ENCODE data around the gene DNAH1. TPM values are rescaled to one million over a fixed set of nuclear protein-coding genes. Genes with fewer than 3 reads are reported as not detected.

DNAH1 gene
- total and polyA plus RNA-seq, 2 of the 13 experiments (the other 11 are each of a cell fraction or from before 2014, with no cell fraction given), result 0.64 to 3.5 TPM

DNA sequence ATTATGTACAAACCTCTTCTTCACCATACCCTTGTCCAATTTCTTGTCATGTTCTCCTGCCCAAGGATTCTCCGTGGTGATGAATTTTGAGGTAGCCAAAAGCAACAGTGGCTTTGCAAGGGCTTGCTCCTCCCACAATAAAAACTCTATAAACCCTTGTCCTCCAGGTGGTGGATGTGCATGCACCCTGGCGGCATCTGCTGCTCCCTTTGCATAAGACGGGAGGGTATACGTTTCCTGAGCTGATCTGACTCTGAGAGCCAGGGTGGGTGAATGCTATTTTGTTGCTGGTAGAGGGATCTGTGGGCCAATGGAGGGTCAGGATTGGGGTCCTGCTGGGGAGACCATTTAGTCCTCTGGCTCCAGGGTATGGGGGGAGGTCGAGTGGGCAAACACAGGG, 5.4 kb downstream of the DNAH1 start (continued):
- TF ChIP-seq, protein P1, sequence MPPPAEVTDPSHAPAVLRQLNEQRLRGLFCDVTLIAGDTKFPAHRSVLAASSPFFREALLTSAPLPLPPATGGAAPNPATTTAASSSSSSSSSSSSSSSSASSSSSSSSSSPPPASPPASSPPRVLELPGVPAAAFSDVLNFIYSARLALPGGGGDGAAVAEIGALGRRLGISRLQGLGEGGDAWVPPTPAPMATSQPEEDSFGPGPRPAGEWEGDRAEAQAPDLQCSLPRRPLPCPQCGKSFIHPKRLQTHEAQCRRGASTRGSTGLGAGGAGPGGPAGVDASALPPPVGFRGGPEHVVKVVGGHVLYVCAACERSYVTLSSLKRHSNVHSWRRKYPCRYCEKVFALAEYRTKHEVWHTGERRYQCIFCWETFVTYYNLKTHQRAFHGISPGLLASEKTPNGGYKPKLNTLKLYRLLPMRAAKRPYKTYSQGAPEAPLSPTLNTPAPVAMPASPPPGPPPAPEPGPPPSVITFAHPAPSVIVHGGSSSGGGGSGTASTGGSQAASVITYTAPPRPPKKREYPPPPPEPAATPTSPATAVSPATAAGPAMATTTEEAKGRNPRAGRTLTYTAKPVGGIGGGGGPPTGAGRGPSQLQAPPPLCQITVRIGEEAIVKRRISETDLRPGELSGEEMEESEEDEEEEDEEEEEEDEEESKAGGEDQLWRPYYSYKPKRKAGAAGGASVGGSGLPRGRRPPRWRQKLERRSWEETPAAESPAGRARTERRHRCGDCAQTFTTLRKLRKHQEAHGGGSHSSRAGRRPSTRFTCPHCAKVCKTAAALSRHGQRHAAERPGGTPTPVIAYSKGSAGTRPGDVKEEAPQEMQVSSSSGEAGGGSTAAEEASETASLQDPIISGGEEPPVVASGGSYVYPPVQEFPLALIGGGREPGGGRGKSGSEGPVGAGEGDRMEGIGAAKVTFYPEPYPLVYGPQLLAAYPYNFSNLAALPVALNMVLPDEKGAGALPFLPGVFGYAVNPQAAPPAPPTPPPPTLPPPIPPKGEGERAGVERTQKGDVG (CRISPR knock-in tag; IDR thresholded peaks at IDR 0.05; ENCODE audit: borderline replicate concordance), result no peak
- TF ChIP-seq ZFP36 (IDR thresholded peaks at IDR 0.05; ENCODE audit: borderline replicate concordance, low read depth, low read length, partially characterized antibody), result no peak
- TF ChIP-seq BRCA1 (CRISPR knock-in tag; IDR thresholded peaks at IDR 0.05), result no peak
- TF ChIP-seq CREM (IDR thresholded peaks at IDR 0.05), result no peak
- no peak for TF ChIP-seq CREM (CRISPR knock-in tag; IDR thresholded peaks at IDR 0.05)
- no peak for TF ChIP-seq ZNF781 (CRISPR knock-in tag; IDR thresholded peaks at IDR 0.05; ENCODE audit: borderline replicate concordance, not compliant biosample characterization)
- TF ChIP-seq ZNF329 (CRISPR knock-in tag; IDR thresholded peaks at IDR 0.05; ENCODE audit: low read depth), result no peak
- TF ChIP-seq PAF1 (CRISPR knock-in tag; IDR thresholded peaks at IDR 0.05), result no peak
- TF ChIP-seq FOXO1 (CRISPR knock-in tag; IDR thresholded peaks at IDR 0.05), result no peak
- no peak for TF ChIP-seq NFRKB (IDR thresholded peaks at IDR 0.05)
- TF ChIP-seq ZNF530 (CRISPR knock-in tag; IDR thresholded peaks at IDR 0.05; ENCODE audit: low read depth), result no peak
- no peak for TF ChIP-seq REL (CRISPR knock-in tag; conservative IDR thresholded peaks at IDR 0.05)
- TF ChIP-seq RBAK (CRISPR knock-in tag; IDR thresholded peaks at IDR 0.05), result no peak
- TF ChIP-seq, protein P2, sequence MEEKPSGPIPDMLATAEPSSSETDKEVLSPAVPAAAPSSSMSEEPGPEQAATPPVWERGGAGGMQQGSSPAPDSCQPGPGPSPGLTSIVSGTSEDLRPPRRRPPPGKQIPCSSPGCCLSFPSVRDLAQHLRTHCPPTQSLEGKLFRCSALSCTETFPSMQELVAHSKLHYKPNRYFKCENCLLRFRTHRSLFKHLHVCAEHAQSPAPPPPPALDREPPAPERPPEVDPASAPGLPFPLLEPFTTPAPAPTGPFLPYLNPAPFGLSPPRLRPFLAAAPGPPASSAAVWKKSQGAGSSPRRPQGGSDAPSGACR (CRISPR knock-in tag; IDR thresholded peaks at IDR 0.05), result no peak
- no peak for TF ChIP-seq ZNF260 (CRISPR knock-in tag; IDR thresholded peaks at IDR 0.05; ENCODE audit: borderline replicate concordance, low read depth)
- no peak for TF ChIP-seq ZNF224 (CRISPR knock-in tag; IDR thresholded peaks at IDR 0.05)
